GM19035 (cell line): ENCODE results near the gene CBX7.

ENCODE experiments used
- ATAC-seq: cut with Tn5 transposase; IDR thresholded peaks from one replicate; pipeline ENCODE4 v1.9.1; 2021; ENCODE audit not compliant: unreplicated experiment

CBX7 gene

DNA sequence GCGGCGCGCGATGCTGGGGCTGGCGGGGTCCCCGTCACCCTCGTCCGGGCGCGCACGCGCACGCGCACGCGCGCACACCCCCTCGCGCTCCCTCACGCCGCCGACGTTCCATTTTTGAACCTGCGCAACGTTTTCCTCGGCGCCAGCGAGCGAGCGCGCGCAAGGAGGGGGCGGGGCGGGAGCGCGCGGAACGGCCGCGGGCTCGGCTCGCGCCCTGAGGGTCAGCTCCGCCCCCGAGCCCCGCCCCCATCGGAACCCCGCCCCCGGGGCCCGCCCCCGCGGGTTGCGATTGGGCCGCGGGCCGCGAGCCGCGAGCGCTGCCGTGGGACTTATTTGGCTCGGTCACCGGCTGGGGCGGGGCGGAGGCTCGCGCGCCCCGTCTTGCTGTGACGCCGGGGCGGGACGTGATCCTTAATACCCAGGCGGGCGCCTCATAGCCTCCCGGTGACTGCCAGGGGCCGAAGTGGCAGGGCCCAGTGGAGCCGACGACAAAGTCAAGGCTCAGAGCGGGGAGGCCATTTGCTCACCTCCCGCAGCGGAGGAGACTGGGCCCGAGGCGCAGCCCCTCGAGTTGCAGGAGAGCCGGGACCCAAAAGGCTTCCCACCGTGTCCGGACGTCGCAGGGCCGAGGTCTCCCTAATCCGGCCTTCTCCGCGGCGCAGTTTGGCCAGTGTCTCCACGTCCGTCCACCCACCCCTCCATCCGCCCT lies at the start of gene CBX7:
TSS of gene CBX7 (minus strand) at position 170 of the 709 bp plus-strand sequence. CDS start 236 bp downstream, outside the sequence.
- ATAC-seq, result peak; percentile 84

DNA sequence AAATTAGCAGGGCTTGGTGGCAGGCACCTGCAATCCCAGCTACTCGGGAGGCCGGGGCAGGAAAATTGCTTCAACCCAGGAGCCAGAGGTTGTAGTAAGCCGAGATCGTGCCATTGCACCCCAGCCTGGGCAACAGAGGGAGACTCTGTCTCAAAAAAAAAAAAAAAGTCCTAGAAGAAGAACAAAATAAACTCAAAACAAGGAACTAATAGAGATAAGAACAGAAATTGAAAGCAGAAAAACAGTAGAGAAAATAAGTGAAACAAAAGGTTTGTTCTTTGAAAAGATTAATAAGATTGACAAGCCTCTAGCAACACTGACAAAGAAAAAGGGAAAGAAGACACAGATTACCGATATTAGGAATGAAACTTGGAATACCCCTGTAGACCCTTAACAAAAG lies 45.1 kb upstream of the CBX7 start:
- no peak for ATAC-seq

DNA sequence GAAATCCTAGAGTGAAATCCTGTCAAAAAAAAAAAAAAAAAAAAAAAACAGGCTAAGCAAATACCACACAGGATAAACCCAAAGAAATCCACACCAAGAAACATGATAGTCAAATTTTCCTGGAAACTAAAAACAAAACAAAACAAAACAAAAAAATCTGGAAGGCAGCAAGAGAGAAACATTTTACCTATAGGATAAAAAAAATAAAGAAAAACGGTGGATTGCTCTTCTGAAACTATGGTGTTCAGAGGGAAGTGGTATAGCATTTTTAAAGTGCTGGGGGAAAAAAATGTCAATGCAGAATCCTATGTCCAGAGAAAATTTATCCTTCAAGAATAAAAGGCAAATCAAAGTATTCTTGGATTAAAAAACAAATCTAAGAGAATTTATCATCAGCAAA lies 41.6 kb upstream of the CBX7 start:
- ATAC-seq, result no peak

DNA sequence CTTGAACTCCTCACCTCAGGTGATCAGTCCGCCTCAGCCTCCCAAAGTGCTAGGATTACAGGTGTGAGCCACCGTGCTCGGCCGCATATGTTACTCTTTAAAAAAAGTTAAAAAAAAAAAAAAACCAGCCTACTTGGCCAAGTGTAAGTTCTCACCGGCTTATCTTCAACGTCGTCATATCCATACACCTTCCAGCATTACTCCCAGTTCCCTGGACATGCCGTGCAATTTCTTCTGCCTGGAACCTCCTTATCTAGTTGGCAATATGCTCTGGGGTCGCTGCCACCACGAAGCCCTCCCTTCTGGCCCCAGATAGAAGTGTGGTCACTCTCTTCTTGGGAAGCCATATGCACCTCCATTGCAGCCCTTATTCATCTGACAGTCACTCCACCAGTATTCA lies 36.3 kb upstream of the CBX7 start:
- no peak for ATAC-seq

DNA sequence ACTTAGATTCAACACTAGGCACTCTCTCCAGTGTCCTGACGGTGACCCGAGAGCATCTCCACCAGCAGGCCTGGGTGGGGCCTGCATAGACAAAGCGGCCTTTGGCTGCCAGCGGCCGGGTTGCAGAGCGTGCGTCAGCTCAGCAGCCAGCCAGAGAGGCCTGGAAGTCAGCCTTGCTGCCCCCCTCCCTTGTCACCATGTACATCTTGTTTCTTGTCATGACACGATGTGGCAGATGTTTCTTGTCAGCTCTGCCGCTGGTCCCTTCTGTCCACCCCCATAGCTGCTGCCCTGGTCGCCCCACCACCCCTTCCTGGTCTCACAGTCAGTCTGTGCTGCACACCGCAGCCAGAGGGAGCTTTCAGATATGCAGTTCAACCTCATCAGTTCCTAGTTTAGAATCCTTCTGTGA lies 33.1 kb upstream of the CBX7 start:
- no peak for ATAC-seq

DNA sequence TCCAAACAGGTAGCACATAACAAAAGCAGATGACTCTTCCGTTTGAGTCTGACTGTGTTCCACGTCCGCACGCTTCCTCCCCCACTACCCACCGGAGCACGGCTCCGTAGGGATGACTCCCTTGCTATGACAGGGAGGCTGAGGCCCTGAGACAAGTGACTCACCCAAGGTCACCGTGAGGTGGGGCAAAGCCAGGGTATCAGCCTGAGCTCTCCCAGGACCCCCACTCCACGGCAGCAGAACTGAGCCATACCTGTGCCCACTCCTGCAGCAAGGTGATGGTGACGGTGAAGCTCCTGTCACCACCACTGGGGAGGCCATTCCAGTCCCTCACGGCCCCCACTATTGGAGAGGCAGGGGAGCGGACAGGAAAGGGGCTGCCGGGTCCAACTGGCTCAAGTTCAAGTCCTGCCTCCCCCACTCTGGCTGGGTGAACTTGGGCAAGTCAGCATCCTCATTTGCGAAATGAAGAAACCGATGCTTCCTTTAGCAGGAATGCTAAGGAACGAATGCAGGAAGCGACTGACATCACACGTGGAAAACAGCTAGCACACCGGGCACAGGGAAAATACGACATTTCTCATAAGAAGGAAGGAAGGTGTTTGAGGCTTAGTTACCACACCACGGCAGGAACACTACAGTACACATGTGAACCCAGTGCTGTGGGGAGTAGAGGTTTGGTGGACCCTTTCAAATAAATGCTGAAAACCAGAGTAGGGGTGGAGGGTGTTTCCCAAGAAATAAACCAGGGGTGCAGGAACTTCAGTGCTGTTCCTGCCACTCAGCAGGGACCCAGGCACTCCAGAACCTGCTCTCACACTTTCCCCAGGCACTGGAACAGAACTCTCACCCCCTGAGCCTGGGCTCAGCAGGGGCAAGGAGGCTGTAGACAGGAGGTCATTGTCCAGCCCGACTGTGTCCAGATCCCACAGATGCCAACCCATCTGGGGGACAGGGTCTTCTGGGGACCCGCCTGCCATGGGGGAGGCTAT lies 32.4 kb upstream of the CBX7 start:
- ATAC-seq, result no peak

DNA sequence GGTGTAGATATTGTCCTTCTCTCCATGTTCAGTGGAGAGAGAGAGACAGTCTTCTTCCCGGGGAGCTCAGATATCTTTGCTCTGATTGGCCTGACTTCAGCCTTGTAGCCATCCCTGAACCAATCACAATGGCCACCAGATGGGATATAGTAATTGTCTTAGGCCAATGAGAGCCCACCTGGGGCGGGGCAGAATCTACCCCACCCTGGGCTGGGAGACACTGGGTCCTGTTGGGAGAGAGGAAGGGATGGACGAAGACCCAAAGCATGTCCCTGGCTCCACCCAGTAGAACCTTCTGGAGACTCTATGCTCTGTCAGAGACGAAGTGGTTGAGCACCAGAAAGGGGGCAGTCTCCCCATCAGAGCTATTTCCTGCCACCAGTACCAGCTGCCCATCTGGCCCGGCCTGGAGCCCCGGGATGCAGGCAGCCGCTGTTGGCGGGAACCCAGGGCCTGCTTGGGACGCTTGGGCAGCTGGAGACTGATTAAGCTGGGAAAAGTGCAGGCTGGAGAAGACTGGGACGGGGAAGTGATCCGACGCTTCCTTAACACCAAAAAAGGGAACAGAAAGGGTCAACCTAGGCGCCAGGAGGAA lies 31.6 kb upstream of the CBX7 start:
- ATAC-seq, result no peak

DNA sequence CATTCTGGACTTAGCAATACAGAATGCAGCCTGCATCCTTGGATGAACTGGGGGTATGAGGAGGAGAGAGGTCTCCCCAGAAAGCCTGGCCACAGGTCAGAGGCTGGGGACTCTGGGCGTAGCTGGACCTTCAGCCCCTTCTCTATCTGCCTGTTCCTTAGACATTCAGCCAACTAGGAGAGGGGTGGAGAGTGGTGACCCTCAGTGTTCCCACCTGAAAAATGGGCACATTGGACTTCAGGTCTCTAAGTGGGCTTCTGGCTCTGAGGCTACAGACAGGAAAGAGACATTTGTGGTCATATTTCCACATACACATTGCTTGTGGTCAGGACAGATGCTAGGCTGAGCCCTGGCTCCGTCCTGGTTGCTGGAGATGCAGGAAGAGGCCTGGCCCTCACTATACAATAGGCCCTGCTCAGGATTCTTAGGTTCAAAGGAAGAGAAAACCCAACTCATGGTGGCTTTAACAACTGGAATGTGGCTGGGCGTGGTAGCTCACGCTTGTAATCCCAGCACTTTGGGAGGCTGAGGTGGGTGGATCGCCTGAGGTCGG lies 30.1 kb upstream of the CBX7 start:
- no peak for ATAC-seq

DNA sequence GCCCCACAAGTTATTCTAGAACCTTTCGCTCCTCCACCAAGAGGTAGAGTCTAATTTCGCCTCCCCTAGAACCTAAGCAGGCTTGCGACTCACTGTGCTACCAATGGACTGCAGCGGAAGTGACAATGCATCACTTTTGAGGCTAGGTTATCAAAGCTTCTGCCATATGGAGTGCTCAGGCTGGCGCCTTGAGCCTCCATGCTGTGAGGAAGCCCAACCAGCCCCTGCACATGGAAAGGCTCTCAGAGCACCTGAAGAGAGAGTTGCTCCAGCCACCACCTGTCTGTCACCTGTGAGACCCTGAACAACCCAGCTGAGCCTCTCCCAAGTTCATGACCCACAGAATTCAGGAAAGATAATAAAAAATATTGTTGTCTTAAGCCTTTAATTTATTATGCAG lies 29.3 kb upstream of the CBX7 start:
- no peak for ATAC-seq

DNA sequence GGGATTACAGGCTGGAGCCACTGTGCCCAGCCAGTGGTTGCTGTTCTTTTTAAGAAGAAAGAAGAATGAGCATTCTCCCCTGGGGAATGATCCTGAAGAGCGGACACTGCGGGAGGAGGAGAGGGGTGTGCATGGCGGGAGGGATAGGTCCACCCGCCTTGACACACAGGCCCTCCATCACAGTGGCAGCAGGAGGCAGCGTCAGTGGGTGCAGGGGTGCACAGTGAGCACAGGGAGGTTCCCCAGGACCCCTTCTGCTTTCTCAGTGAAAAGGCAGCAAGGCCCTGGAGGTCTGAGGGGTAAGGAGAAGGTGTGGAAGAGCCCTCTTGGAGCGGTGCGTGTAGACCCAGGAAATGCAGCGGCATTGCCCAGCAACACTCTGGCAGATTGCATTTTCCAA lies 28.9 kb upstream of the CBX7 start:
- no peak for ATAC-seq

DNA sequence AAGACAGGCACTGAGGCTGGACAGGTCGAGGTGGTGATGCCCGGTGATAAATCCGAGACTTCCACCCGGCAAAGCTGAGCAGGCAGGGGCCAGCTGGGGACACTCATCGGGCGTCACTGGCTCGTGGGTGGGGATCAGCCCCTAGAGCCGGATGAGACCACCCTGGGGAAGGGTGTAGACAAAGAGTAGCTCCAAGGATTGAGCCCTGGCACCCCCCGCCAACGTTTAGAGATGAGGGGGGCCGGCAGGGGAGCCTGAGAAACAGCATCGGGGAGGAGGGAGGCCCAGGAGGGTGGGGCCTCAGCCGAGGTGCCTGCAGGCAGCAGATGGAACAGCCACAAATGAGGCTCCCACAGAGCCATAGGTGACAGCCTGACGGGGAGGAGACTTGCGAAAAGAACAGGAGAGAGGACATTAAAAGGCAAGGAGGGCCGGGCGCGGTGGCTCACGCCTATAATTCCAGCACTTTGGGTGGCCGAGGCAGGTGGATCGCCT lies 27.4 kb upstream of the CBX7 start:
- no peak for ATAC-seq

DNA sequence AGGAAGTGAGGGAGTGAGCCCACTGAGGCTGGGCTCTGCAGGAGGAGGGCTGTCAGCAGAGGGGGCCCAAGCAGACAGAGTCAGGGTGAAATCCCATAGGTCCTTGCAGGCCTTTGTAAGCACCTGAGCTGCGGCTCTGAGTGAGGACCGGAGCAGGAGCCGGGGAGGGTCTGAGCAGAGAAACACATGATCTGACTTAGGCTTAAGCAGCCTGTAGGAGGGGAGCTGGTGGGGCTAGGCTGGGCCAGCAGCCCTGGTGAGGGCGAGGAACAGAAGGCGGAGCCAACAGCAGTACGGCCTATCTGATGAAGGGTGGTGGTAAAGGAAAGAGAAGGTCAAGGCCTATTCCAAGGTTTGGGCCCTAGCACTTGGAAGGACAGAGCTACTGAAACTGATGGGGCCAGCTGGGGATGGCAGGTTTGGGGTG lies 26.9 kb upstream of the CBX7 start:
- no peak for ATAC-seq

DNA sequence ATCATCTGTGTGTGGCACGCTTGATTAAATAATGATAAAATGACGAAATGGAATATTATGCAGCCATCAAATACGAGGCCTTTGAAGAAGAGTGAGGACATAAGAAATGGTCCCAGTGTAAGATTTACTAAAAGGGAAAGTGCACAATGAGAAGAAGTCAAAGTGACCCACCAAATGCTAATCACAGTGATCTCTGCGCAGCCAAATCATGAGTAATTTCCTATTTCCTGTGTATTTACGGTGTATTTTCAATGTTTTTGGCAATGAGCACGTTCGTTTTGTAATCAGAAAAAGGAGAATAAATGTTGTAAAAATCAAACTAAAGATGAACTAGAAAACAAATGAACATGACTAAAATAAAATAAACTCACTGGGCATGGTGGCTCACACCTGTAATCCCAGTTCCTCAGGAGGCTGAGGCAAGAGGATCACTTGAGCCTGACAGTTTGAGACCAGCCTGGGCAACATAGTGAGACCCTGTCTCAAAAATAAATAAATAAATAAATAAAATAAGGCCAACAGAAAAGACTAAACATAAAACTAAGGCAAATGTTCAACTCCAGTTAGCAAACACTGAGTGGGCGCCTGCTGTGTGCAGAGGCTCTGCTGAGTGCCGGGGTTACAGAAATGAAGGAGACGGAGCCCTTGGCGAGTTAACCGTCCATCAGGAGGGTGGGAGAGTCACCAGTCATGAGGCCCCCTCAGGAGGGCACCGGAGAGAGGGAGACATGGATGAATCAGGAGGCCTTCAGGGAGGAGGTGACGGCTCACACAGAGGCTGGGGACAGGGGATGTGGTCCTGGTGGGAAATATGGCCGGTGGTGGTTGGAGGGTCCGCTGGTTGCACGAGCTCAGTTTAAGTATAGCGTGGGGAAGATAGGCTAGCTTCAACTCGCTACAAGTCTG lies 26.0 kb upstream of the CBX7 start:
- no peak for ATAC-seq

DNA sequence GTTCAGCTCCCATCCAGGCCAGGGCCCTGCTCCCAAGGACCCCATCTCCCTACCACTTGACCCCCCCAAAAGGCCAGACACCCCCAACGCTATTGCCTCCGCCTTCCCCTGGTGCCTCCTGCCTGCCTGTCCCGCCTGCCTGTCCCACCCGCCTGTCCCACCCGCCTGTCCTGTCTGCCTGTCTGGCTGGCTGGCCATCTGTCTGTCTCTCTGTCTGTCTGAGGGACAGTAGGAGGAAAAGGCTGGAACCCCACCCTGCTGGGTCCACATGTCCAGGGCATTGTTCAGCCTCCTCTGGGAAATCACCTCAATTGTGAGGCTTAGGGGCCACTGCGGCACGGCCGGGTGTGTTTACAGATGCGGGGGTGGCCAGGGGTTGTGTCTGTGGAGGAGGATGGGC lies 25.3 kb upstream of the CBX7 start:
- no peak for ATAC-seq

DNA sequence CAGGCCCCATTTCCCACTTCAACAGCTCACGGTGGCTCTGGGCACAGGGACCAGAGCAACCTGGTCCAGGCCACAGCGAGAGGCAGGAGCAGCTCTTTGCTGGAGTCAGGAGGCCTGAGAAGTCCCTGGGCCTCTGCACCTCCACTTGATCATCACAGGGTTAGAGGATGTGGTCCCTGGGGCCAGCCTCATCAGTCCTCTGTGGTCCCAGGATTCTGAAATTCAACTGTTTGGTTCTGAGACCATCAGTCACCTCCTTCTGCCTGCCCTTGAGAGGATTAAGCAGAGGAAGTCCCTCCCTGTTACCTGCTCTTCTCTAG lies 24.9 kb upstream of the CBX7 start:
- no peak for ATAC-seq

DNA sequence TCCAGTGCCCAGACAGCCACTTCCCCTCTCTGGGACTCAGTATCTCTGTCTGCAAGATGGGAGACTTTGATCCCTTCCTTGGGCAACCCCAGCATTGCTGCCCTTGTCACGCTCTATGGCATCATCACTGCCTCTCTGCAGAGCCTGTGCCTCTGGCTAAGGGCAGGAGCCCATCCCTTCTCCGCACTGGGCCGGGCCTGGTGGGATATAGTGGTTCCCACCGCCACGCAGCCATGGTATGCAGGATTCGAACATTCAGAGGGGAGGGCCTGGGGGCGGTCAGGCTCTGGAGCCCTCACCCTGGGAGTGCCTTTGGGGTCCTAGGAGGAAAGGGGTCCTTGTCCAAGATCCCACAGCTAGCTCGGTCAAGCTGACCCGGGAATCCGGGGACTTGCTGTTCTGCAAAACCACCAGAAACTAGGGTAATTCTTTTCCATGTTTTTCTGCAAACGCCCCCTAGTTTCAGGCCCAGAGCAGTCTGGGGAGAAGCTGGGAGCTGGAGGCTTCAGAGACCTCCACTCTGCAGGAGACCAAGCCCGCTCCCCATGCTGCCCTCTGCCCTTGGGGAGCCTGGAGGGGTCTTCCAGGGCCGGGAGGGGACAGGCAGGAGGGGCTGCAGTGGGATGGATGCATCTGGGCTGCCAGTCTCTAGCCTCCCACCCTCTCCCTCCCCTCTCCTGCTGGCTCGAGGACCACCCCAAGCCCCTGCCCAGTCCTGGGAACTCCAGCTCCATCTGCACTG lies 24.4 kb upstream of the CBX7 start:
- no peak for ATAC-seq

DNA sequence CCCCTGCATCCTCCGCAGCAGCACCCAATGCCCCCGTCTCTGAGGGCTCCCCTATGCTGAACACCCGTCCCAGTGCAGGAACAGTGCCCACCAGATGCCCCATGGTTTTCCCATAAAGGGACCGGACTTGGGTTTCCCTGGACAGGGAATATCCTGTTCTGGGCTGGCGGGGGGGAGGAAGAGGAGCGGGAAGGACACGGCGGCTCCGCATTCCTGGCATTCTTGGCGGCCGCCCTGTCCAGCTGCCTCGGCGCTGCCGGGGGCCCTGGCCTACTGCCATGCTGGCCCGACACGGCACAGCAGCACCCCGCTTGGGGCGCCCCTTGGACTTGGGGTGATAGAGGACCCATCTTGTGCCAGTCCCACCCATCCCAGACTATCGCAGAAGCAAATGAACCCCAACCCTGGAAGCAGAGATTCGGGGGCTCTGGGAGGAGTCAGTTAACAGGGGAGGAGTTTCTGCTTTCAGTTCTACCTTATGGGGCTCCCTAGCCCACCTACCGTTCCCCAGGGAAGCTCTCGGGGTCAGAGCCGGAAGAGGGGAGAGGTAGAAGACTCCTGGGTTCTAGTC lies 23.7 kb upstream of the CBX7 start:
- ATAC-seq, result no peak

DNA sequence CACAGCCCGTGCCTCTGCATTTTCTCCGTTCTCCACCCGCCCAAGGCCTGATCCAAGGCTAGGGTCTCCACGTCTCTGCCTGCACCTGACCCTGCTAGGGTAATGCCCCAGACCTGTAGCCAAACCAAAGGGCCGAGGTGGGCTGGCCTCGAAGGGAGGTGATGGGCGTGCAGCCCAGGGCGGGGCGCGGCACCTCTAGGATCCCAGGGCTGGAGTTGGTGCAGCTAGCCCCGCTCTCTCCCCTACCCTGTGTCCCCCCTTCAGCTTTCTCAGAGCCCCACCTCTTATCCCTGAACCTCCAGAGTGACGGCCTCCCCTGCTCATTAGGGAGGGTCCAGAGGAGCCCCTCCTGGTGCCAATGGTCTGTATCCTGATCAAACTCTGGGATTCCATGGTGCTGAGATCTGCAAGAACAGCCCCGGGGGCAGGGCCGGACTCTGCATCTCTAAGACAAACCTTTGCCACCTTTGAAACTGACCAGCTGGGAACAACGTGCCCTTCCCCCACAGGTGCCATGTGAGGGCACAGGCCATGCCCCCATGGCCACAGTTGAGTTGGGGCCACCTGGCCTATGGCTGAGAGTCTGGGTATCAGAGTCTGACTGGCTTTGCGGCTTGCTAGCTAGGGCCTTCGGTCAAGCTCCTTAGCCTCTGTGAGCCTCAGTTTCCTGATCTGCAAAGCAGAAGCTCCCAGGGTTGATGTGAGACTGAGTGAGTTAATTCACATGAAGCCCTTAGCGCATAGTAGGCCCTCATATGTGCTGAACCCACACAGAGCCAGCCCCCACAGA lies 23.1 kb upstream of the CBX7 start:
- no peak for ATAC-seq
